GM12874 (cell line): Measurements from ENCODE around the gene TC2N.

ENCODE experiments used
- TF ChIP-seq, protein P1 (sequence below): IDR thresholded peaks from 2 replicates; pipeline ENCODE4 v1.5.1; 2011; ENCODE audit warnings: low read depth, mild to moderate bottlenecking, control low read depth, low read length, moderate library complexity; ENCODE audit not compliant: insufficient read depth

The TC2N gene

DNA sequence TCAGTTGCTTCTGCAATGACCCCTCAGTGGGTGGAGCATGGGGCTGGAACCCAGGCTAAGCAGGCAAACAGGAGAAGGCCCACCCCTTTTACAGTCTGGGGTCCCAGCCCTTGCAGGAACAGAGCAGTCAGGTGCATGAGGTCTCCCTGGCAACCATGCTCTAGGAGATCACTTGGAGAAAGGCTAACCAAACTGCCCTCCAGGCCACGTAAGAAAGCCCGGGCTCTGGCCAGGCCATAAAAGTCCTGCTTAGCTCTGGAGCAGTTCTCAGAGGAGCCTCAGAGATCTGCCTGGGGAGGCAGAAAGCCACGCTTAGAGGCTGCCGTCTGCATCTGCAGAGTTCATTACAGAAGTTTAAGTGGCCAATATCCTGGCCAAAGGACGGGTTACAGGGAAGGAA lies 15.0 kb upstream of the TC2N start:
- TF ChIP-seq, protein P1, sequence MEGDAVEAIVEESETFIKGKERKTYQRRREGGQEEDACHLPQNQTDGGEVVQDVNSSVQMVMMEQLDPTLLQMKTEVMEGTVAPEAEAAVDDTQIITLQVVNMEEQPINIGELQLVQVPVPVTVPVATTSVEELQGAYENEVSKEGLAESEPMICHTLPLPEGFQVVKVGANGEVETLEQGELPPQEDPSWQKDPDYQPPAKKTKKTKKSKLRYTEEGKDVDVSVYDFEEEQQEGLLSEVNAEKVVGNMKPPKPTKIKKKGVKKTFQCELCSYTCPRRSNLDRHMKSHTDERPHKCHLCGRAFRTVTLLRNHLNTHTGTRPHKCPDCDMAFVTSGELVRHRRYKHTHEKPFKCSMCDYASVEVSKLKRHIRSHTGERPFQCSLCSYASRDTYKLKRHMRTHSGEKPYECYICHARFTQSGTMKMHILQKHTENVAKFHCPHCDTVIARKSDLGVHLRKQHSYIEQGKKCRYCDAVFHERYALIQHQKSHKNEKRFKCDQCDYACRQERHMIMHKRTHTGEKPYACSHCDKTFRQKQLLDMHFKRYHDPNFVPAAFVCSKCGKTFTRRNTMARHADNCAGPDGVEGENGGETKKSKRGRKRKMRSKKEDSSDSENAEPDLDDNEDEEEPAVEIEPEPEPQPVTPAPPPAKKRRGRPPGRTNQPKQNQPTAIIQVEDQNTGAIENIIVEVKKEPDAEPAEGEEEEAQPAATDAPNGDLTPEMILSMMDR: no peak

DNA sequence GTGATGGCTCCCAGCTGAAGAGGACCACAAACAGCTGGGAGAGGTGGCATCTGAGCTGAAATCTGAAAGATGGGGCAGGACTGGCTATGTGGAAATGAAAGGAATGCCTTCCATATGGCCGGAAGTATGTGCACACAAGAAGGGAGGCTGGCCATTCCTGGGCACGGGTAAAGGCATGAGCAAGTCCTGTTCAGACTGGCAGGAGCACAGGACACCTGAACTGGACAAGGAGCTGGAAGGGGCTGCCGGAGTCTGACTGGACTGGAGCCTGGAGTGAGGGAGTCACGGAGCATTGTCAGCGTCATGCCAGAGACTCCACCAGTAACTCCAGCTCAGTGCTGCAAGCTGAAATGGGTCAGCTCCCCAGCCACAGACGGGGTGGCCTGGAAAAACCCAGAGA lies 11.9 kb upstream of the TC2N start:
- TF ChIP-seq, protein P1: no peak

DNA sequence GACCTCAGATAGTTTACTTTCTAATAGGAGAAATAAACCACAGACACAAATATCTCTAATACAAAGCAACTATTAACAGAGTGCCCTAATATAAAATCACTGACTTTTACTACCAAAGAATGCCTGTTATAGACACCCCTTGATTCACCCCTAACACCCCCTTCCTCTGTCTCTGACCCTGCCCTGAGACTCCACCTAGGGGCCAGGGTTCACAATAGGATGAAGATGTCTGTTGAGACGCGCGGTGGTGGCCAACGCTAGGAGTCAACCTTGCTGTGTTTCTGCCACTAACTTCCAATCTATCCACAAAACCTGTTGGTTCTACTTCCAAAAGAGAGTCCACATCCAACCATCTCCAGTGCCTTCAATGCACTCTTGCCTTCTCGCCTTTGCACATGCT lies 10.9 kb upstream of the TC2N start:
- TF ChIP-seq, protein P1: no peak

DNA sequence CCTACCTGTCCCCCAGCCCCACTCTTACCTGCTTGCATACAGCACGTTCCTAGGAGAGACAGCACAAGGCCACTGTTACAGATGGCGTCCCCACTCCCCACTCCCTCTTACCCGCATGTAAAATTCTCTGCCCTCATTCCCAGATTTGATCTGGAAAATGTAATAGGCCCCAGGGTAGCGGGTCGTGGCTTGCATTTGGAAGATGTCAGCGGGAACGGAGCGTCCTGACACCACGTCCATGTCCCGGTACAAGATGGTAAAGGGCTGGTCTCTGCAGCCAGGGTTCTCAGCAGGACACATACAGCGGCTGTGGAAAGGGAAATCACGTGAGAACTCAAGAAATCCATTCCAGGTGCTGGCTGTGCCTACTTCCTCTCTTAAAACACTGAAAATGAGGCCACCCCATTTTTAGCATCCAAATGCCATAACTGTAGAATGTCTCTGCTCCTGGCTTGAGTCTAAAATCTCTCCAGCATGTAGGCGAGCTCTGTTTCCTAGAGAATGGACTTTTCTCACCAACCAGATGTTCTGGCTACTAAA lies 10.1 kb upstream of the TC2N start:
- TF ChIP-seq, protein P1: no peak

DNA sequence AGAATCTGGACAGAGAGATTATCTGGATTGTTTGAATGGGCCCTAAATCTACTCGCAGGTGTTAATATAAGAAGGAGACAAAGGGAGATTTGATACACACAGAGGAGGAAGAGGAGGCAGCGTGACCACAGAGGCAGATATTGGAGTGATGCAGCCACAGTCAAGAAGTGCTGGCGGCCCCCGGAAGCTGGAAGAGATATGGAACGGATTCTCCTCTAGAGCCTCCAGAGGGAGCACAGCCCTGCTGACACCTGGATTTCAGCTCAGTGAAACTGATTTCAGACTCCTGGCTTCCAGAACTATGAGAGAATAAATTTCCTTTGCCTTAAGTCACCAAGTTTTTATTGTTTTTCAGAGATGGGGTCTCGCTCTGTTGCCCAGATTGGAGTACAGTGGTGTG lies 9.2 kb upstream of the TC2N start:
- TF ChIP-seq, protein P1: no peak

DNA sequence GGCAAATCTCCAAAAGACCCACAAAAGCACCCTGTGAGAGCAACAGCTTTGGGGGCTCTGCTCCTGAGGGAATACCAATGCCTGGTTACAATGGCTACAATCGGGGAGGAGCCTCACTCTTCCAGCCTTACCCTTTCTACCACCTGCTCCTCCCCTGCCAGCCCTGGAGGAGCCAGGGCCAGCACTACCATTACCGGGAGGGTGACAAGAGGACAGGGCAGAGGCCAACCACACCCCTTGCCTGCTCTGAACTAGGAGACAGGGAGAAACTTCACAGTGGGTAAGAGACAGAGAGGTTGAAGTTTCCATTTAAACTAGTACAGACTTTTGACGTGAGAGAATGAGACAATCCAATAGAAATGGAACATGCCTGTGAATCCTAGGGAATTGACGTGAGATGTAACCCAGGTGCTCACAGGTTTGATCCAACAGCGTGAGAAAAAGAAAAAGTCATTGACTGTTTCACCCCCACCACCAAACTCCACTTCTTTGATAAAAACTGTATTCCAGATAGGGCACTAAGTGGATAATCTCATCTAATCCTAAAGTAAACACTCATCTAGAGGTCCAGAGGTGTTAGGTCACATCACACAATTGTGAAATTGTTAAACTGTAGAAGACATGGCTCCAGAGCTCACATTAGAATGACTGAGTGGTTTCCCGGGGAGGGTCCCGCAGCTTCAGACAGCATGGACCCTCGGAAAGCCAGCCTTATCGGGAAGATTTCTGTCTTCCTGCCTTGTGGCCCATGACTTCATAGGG lies 8.4 kb upstream of the TC2N start:
- TF ChIP-seq, protein P1: no peak

DNA sequence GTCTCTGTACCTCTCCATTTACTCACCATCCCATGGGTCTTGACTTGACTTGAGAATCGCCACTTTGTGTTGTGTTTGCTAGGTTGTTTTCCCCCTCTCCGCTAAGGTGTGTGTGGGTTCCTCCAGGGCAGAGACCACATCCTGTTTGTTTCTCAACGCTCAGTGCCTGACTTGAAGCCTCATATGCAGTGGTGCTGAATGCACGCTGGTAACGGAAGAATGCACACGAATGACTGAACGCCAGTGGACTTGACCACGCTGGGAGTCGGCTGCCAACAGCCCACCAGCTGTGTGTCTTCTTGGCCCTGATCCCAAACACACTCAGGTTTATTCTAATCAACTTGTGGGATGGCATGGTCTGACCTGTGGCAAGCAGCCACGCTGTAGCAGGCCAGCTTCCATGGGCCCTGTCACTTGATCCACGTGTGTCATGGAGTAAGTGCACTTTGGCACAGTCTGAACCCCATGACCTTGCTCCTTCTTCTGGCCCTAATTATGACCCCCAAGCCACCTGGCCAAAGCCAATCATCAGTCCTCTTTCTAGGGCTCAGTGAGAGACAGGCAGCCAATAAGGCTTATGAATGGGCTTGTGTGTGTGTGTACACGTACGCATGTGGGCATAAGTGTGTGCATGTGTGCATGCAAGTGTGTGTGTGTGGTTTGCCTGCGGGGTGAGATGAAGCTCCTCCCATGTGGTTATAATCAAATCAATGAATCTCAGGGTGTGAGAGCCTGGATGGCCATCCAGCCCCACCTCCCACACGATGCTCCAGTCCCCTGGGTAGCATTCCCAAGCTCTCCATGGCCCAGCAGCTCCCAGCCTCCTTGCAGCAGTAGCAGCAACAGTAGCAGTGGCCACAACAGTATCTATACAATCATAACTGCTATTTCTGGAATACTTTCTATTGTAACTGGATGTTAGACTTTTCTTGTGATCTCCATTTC lies 6.4 kb upstream of the TC2N start:
- TF ChIP-seq, protein P1: no peak
